Measurements from ENCODE around the gene MYO15A.

The MYO15A gene

DNA sequence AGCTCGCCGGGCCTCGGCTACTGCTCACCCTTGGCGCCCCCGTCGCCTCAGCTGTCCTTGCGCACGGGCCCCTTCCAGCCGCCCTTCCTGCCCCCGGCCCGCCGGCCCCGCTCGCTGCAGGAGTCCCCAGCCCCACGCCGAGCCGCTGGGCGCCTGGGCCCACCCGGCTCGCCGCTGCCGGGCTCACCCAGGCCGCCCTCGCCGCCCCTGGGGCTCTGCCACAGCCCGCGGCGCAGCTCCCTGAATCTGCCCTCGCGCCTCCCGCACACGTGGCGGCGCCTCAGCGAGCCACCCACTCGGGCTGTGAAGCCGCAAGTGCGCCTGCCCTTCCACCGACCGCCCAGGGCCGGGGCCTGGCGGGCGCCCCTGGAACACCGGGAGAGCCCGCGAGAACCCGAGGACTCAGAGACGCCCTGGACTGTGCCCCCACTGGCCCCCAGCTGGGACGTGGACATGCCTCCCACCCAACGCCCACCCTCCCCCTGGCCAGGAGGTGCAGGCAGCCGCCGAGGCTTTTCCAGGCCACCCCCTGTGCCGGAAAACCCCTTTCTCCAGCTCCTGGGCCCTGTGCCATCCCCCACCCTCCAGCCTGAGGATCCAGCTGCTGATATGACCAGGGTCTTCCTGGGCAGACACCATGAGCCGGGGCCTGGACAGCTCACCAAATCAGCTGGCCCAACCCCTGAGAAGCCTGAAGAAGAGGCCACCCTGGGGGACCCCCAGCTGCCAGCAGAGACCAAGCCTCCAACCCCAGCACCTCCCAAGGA lies 12.8 kb downstream of the MYO15A start:
- TF ChIP-seq, protein P1, sequence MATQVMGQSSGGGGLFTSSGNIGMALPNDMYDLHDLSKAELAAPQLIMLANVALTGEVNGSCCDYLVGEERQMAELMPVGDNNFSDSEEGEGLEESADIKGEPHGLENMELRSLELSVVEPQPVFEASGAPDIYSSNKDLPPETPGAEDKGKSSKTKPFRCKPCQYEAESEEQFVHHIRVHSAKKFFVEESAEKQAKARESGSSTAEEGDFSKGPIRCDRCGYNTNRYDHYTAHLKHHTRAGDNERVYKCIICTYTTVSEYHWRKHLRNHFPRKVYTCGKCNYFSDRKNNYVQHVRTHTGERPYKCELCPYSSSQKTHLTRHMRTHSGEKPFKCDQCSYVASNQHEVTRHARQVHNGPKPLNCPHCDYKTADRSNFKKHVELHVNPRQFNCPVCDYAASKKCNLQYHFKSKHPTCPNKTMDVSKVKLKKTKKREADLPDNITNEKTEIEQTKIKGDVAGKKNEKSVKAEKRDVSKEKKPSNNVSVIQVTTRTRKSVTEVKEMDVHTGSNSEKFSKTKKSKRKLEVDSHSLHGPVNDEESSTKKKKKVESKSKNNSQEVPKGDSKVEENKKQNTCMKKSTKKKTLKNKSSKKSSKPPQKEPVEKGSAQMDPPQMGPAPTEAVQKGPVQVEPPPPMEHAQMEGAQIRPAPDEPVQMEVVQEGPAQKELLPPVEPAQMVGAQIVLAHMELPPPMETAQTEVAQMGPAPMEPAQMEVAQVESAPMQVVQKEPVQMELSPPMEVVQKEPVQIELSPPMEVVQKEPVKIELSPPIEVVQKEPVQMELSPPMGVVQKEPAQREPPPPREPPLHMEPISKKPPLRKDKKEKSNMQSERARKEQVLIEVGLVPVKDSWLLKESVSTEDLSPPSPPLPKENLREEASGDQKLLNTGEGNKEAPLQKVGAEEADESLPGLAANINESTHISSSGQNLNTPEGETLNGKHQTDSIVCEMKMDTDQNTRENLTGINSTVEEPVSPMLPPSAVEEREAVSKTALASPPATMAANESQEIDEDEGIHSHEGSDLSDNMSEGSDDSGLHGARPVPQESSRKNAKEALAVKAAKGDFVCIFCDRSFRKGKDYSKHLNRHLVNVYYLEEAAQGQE (IDR thresholded peaks at IDR 0.05; ENCODE audit: insufficient read depth in 1 of 2, low read depth in 2 of 2, low read length in 2 of 2): no peak
- TF ChIP-seq FOXP2 (optimal IDR thresholded peaks at IDR 0.05; ENCODE audit: borderline replicate concordance, extremely low read depth, extremely low read length, insufficient read depth) (no peak), TAF1 (IDR thresholded peaks at IDR 0.05; ENCODE audit: borderline replicate concordance, insufficient read depth, low read length) (no peak), POLR2AphosphoS5 (IDR thresholded peaks at IDR 0.05; ENCODE audit: low read depth, low read length) (no peak), SIN3A (IDR thresholded peaks at IDR 0.05; ENCODE audit: borderline replicate concordance, insufficient read depth, low read length) (no peak)

DNA sequence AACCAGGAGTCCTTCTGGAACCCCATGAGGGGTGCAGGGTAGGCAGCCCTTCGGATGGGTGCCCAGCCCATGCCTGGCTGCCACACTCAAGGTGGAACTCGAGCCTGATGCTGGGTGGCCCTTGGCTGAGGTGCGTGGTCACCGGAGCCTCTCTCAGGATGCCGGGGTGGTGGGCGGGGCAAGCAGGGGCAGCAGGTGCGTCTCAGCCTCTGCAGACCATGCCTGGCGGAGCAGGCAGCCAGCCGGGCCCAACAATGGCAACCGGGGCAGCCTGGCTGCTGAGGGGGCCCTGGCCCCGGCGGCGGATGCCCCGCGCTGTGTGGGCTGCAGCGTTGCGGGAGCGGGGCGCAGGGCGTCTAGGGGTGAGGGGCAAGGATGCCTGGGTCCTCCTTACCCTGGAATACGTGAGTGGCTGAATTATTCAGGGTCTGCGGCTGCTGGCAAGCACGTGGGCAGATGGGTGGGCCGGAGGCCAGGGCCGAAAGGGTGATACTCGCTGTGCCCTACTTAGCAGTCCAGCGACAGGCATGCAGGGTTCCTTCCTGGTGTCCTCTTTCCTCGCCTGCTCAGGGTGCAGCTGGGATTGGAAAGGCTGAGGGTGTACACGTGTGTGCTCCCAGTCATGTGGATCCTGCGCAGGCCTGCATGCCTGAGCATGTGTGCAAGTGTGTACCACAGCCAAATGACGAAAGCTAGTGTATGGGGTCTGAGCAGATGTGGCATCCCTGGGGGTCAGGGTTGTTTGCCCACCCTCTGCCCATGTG lies 14.6 kb downstream of the MYO15A start:
- no peak for TF ChIP-seq POLR2AphosphoS5 (IDR thresholded peaks at IDR 0.05; ENCODE audit: low read depth, low read length)
- no peak for TF ChIP-seq FOXP2 (optimal IDR thresholded peaks at IDR 0.05; ENCODE audit: borderline replicate concordance, extremely low read depth, extremely low read length, insufficient read depth)
- no peak for TF ChIP-seq TAF1 (IDR thresholded peaks at IDR 0.05; ENCODE audit: borderline replicate concordance, insufficient read depth, low read length)

DNA sequence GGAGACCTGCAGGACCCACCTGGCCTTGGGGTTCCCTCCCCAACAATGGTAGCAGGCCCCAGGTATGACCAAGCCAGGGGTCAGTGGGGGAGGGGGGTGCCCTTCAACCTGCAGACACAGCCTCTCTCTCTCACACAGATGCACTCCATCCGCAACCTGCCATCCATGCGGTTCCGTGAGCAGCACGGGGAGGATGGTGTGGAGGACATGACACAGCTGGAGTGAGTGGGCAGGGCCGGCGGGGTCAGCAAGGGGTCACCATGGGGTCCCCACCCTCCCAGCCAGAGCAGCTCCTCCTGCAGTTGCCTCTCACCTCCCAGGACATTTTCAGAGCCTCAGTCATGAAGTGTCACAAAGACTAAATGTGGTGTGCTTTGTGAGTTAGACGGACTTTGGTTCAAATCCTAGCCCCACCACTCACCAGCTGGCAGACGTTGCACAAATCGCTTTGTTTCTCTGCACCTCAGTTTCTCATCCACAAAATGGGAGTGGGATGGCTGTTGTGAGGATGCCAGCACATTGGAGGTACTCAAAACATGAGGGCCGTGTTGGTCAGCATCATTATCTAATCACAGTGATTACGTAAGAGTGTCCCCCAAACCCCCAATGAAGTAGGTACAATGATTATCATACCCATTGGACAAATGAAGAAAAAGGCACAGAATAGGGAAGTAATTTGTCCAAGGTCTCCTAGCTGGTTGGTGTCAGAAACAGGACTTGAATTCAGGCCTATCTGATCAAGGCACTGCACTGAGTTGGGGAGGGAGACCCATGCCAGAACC lies 16.0 kb downstream of the MYO15A start:
- TF ChIP-seq TAF1 (IDR thresholded peaks at IDR 0.05; ENCODE audit: borderline replicate concordance, insufficient read depth, low read length): no peak
- no peak for TF ChIP-seq POLR2AphosphoS5 (IDR thresholded peaks at IDR 0.05; ENCODE audit: low read depth, low read length)
- no peak for TF ChIP-seq FOXP2 (optimal IDR thresholded peaks at IDR 0.05; ENCODE audit: borderline replicate concordance, extremely low read depth, extremely low read length, insufficient read depth)
- TF ChIP-seq SIN3A (IDR thresholded peaks at IDR 0.05; ENCODE audit: borderline replicate concordance, insufficient read depth, low read length): no peak
- TF ChIP-seq, protein P1 (IDR thresholded peaks at IDR 0.05; ENCODE audit: insufficient read depth in 1 of 2, low read depth in 2 of 2, low read length in 2 of 2): no peak

DNA sequence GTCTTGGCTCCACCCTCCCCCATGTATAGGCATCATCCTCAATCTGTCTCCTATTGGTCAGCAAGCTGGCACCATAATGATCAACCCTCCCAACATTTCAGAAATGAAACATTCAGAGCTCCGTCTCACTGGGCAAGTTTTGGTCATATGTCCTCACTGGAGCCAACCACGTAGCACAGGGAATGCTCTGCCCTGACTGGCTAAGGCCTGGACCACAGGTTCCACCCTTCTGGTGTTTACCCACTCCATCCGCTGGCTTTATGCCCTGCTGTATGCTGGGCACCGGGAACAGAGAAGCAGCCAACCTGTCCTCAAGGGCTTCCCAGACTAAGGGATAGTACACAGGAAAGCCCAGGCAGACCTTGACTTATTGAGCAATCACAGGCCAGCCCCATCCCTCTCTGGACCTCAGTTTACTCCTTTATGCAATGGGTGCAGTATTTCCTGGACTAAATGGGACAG lies 20.5 kb downstream of the MYO15A start:
- TF ChIP-seq FOXP2 (optimal IDR thresholded peaks at IDR 0.05; ENCODE audit: borderline replicate concordance, extremely low read depth, extremely low read length, insufficient read depth) (no peak), TAF1 (IDR thresholded peaks at IDR 0.05; ENCODE audit: borderline replicate concordance, insufficient read depth, low read length) (no peak), SIN3A (IDR thresholded peaks at IDR 0.05; ENCODE audit: borderline replicate concordance, insufficient read depth, low read length) (no peak), POLR2AphosphoS5 (IDR thresholded peaks at IDR 0.05; ENCODE audit: low read depth, low read length) (no peak)
- TF ChIP-seq, protein P1 (IDR thresholded peaks at IDR 0.05; ENCODE audit: insufficient read depth in 1 of 2, low read depth in 2 of 2, low read length in 2 of 2): no peak

DNA sequence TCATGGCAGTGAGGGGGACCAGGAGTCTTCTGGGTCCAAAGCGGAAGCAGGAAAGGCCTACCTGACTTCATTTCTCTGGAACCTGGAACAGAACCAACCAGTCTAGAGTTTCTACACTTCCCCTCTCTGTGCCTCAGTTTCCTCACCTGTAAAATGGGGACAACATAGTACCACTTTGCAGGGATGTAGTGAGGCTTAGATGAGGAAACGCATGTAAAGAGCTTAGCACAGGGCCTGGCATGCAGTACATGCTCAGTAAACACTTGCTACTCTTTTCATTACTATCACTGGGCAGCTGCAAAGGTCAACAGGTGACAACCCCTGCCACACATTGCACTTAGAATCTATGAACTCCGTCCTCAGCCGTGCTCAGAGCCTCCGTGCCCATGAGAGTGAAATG lies 24.2 kb downstream of the MYO15A start:
- TF ChIP-seq FOXP2 (optimal IDR thresholded peaks at IDR 0.05; ENCODE audit: borderline replicate concordance, extremely low read depth, extremely low read length, insufficient read depth) (no peak), SIN3A (IDR thresholded peaks at IDR 0.05; ENCODE audit: borderline replicate concordance, insufficient read depth, low read length) (no peak), POLR2AphosphoS5 (IDR thresholded peaks at IDR 0.05; ENCODE audit: low read depth, low read length) (no peak), TAF1 (IDR thresholded peaks at IDR 0.05; ENCODE audit: borderline replicate concordance, insufficient read depth, low read length) (no peak)
- TF ChIP-seq, protein P1 (IDR thresholded peaks at IDR 0.05; ENCODE audit: insufficient read depth in 1 of 2, low read depth in 2 of 2, low read length in 2 of 2): no peak

Measured in PFSK-1 (cell line).